Stimulated activated CD8-positive, alpha-beta memory T cell treated with anti-CD3 and anti-CD28 coated beads, Interleukin-2, amount 100 ng/mL, for 48 hours (primary cell): ENCODE measurements around the gene SLC35A1.

Experiments
- DNase-seq, 2 donors: peaks; one replicate each; pipeline ENCODE4 v3.0.0-alpha.2; 2020; ENCODE audit warnings: low read depth in 2 of 2

SLC35A1 gene

GRCh38 chr6:87529221-87529620, 56.4 kb downstream of the SLC35A1 start:
- no peak for DNase-seq

GRCh38 chr6:87534377-87535047, 61.7 kb downstream of the SLC35A1 start:
- no peak for DNase-seq

DNA sequence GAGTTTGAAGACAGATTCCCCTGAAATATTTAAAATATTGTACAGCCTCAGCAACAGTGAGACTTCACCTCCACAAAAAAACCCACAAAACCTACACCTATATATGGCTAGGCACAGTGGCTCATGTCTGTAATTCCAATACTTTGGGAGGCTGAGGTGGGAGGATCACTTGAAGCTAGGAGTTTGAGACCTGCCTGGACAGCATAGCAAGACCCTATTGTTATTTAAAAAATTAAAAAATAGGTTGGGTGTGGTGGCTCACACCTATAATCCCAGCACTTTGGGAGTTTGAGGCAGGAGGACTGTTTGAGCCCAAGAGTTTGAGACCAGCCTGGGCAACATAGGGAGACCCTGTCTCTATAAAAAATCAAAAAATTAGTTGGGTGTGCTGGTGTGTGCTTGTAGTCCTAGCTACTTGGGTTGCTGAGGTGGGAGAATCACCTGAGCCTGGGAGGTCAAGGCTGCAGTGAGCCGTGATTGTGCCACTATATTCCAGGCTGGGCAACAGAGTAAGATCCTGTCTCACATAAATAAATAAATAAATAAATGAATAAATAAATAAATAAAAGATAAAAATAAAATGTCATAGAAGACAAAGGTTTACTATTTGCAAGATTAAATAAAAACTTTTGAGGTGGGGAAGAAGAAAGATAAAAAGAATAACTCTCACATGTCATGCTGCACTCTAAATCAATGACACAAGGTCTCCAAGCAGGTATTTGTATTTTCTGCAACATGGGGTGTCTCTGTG, 65.9 kb downstream of the SLC35A1 start:
- no peak for DNase-seq

DNA sequence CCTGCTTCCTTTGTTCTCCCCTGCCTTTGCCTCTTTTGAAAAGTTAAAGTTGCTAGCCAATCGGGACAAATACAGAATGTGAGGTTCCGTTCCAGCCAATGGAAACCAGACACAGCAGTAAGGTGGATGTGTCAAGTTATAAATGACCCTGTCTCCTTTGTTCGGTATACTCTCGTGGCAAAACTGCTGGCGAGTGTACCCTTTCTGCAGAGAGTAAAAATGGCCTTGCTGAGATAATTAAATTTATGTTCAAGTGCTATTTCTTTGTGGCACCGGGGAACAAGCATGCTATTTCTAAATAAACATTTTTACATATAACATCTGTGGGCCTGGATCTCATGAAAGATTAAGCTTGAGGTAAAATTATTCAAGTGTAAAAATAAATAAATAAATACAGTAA, 66.8 kb downstream of the SLC35A1 start:
- no peak for DNase-seq

DNA sequence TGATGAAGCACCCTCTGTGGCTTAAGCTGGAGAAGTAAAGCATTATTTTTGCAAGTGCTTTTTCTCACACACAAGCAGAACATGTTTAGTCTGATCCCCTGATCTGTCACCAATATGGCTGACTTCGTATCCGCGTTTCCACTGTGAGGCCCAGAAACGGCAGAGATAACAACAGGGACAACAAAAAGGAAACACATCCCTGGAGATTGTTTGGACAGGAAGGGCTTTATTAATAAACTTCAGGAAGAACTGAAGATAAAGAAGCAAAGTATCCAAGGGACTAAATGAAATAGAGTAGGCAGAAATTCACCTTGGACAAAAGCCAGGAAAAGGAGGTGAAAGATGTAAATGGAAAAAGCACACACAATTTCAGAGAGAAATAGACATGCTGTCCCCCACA, 67.8 kb downstream of the SLC35A1 start:
- DNase-seq: no peak

DNA sequence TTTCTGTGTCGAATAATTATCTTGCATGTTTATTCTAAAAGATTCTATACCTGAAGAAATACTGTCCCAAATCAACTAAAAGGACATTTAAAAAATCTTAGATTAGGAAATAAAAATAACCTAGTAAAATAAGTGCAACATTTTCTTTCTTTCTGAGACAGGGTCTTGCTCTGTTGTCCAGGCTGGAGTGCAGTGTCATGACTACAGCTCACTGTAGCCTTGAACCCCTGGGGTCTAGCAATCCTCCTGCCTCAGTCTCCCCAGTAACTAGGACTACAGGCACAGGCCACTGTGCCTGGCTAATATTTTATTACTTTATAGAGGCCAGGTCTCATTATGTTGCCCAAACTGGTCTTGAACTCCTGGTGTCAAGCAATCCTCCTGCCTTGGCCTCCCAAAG, 68.3 kb downstream of the SLC35A1 start:
- DNase-seq: no peak

DNA sequence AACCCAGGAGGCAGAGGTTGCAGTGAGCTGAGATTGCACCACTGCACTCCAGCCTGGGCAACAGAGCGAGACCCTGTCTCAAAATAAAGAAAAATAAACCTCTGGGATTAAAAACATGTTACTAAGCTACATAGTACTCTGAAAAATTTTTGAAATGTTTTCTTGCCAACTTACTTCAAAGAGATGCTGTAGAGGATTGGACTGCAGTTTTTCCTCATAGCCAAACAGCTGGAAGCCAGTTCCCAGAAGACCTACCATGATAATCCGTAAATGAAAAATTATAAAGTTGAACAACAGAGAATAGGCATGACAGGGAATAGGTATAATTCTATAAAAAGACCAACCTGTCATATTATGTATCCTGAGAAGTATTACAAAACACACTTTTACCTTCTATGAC, 69.0 kb downstream of the SLC35A1 start:
- no peak for DNase-seq

- DNase-seq: no peak
Measured at GRCh38 chr6:87543696-87544473, 71.1 kb downstream of the SLC35A1 start.

- no peak for DNase-seq
Measured at GRCh38 chr6:87544474-87544735, 71.6 kb downstream of the SLC35A1 start.

DNA sequence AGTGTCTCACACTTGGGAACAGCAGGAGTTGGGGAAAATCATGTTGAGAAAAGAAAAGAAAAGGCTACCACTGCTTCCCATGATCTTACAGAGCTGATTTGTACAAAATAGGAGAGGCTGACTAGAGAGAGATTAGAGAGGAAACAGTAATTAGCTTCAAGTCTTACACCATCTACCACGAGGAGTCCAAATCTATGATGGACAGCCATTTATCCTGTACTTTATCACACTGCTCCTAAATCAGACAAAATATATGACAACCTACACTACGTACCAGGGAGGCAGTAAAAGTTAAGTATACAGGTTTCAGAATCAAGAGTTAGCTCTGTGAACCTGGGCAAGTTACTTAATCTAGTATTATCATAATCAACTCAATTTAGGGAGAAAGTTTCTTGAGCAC, 79.0 kb downstream of the SLC35A1 start:
- no peak for DNase-seq

- DNase-seq: no peak
Measured at GRCh38 chr6:87553159-87553765, 80.5 kb downstream of the SLC35A1 start.

DNA sequence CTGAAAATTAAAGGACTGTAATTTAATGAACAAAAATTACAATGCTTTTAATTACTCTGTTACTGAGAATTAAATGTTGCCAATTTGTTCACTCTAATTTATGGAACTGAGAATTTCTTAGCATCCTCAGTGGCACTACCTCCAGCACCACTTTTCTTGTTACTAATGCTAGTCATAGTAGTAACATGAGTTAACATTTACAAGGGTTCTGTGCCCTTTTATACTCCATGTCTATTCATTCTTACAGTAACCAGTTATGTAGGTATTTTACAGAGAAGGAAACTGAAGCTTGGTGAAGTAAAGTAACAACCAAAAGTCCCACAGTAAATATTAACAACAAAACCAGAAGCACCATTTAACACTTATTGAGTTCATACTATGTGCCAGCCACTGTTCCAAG, 82.7 kb downstream of the SLC35A1 start:
- no peak for DNase-seq

DNA sequence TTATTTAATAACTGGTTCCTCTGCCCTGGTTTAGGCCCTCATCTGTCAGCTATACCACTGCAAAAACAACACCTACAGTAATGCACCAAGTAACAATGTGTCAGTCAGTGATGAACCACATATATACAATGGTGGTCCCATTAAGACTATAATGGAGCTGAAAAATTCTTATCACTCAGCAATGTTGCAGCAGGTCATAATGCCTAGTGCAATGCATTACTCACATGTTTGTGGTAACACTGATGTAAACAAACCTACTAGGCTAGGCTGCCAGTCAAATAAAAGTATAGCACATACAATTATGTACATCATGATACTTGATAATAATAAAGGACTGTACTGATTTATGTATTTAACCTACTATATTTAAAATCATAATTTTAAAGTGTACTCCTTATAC, 85.7 kb downstream of the SLC35A1 start:
- DNase-seq: no peak

- DNase-seq: no peak
Measured at GRCh38 chr6:87561017-87561416, 88.2 kb downstream of the SLC35A1 start.
